Stimulated activated naive CD4-positive, alpha-beta T cell (primary cell): ENCODE data around the gene MTURN.

Experiments
- DNase-seq, 6 experiments: peaks; one replicate each; lab custom pipeline; 2025; lab: John Stamatoyannopoulos, UW

MTURN gene

DNA sequence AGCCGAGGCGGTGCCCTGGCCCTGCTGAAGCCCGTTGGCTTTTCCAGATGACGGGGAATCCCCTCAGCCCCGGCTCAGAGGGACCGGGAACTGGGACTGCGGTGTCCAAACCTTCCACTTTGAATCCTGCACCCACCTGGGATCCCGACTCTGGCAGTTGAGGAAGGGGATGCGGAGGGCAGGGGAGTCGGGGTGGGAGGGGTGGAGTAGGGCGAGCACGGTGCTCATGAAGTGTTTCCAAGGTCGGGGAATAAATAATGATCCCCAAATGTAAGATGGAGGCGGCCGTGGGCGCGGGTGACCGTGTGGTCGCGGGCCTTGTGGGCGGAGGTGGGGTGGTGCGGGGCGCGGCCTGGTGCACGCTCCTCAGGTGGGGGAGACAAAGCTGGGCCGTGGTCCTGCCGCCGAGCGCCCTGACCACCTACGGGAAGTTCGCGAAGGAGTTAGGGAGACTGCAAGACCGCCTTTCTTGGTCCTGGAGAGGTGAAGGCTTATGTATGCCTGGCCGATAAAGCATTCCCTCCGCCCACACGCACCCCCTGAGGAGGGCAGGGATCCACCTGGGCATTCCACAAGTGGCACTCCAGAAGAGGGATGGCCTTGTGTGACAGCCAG is 1.4 kb downstream of the MTURN start:
- no peak for DNase-seq

DNA sequence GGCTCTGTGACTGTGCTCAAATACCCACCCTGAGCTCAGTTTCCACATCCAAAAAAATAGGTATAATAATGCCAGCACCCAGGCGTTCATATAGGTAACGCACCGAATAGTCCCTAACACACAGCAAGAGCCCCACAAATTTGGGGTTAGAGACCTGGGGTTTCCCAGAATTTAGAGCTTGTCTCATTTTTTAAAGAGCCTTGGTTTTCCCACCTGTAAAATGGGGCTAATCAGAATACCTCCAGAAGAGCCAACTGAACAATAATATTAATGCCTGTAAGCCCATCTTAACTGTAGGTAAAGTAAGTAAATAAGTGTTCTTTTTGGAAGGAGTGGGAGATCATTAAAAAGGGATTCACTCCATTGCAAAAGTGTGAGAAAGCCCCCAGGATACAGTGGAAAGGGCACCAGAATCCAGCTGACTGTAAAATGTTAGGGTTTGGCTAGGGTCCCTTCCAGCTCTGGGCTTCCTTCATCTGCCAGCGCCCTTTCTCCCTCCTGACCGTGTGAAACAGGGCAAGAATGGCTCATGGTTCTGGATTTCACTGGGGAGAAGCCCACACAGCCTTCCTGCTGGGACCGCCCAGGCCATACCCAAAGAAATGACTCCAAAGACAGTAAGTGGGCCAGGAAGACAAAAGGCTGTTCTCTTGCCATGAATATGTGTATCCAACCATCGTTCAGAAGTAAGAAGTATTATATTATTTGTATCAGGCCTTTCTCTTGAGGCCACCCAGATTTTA is 2.1 kb downstream of the MTURN start:
- no peak for DNase-seq

DNA sequence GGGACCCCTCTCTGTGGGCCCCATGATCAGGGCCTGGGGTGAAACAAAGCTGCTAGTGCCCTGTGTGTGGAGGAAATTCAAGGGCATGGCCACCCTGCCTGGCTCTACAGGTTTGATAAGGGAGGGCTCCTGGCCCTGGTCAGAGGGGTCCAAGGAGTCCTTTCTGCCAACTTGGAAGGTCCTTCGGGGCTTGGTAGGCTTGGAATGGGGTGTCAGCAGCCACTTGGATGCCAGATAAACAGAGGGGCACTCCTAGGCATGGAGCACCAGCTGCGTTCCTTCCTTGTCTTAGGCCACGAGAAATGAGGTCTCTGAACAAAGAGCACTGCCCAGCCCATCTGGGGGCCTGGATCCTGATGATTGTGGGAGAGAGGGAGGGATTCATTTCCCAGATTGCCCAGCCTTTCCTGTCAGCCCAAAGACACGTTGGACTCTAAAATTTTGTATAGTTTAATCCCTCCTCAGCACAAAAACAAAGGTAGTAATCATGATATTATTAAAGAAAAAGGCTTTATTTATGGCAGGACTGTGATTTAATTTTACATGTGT is 5.1 kb downstream of the MTURN start:
- no peak for DNase-seq

DNA sequence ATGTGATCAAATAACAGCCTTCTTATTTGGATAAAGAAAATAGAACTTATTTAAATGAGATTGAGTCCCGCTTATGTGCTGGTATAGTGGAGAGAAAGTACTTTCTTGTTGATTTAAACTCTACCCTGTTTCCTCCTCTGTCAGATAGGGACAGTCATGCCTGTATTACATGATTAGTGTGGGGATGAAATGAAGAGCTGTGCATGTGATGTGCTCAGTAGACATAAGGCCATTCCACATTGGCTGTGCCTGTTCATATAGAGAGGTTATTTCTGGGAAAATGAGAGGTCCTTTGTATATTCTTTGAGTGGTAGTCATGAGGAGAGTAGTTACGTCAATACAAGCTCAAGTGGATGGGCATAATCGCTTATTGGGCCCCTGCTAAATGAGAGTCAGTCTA is 5.7 kb downstream of the MTURN start:
- no peak for DNase-seq

DNA sequence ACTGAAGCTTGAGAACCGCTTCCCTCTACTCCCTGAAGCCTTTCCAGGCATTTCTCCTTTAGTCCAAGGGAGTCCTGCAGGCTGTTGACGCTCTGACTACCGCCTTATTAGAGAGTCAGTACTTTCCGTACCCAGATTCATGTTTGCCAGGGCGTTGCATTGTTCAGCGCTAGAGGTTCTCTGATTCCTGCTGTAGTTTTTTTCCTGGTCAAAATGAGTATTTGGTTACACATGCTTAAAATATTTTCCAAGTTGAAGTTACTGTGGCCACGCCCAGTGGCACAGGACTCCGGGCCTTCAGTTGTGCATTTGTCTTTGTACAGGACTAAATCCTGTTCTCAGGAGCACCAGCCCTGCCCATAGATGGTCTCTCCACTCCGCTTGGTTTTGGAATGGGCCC is 7.9 kb downstream of the MTURN start:
- DNase-seq = no peak

DNA sequence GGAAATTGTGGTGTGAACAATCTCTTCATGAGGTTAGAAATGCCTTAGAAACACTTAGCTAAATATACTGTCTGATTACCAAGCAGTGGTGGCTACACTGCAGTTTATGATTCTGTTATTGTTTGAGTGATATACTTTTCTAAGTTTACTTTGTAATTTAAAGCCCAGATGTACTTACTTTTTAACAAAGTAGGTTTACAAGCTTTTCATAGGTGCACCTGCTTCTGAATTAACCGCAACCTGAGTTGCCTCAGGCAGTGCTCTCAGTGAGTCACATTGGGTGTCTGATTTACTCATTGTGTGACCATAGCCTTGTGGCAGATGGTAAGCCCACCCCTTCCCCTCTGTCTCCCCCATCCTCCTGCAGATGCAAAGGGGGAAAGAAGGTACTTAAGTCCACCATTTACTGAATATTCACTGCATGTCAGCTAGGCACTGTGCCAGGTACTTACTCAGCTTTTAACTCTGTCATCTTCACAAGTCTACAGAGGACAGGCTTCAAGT is 9.0 kb downstream of the MTURN start:
- DNase-seq = no peak

DNA sequence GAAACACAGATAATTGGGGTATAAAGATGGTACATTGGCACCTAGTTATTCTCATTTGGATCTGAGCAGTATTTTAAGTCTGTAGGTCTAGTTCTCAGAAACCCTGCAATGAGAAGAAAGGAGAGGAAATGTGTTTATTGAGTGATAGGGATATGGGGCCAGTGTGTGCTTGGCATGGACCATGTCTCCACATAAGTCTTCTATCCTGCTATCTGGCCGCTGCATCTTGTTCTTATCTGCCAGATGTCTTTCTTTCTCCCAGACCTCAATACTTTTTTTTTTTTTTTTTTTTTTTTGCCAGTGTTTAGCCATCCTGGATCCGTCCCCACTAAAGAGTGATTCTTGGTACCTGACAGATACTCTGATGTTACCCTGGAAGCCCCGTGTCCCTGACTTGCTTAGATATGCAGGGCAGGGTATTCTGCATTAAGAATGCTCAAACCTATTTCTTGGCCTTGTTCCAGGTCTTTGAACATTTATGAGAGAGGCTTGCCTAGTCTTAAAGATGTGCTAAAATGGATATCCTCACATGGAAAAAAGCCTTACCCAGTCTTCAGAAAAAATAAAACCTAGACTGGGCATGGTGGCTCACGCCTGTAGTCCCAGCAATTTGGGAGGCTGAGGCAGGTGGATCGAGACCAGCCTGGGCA is 10.0 kb downstream of the MTURN start:
- DNase-seq = no peak

DNA sequence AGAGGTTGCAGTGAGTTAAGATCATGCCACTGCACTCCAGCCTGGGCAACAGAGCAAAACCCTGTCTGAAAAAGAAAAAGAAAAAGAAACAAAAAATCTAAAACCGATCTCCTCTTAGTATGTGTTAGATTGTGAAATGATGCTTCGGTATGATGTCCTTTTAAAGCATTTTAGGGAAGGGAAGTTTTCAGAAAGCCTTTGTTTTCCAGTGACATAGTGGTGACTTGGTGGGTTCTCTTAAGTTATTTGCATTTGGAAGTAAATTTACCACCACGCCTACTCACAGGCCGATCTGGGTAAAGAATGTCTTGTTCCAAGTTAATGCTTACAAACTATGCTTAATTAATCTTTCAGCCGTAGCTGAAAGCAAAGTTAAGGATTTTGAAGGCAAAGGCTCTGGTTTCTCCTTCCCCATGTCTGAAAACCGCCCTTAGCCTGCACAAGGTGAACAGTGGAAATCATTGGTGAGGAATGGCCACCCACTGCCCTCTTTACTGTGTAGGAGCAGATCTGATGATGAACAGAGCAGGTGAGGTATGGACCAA is 10.7 kb downstream of the MTURN start:
- DNase-seq = no peak

DNA sequence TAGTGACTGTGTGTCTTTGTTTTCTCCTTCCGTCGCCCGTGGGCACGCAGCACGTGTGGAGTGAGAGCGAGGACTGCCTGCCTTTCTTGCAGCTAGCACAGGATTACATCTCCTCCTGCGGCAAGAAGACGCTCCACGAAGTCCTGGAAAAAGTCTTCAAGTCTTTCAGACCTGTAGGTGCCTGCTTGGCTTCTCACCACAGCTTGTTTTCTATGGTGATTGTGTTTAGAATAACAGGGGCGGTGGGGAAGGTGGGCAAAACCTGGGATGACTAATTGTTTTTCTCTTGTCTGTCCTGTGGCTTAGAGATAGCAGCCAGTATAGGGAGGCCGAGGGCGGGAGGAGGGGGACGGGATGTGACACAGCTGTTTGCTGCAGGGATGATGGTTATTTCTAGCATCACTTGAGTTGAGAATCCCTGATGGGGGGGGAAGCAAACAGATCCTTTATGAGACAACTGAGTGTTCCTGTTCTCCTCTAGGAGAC is 11.4 kb downstream of the MTURN start:
- no peak for DNase-seq

DNA sequence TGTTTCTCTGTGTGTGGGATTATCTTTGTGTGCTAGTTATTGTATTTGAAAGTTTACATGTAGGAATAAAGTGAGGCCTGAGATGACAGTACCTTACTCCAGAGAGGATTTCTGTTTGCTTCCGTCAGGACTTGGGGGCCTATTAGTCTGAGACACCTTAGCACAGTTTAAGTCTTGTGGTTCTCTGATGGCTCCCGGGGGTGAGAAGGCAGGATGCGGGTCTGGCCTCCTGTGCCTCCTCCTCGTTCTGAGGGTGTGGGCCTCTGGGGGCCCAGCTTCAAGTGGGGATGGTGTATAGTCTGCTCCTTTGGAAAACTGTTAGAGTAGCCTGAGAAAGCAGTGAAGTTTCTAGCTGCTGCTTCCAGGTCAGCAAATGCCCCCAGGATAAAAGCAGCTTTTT is 12.4 kb downstream of the MTURN start:
- DNase-seq = no peak

DNA sequence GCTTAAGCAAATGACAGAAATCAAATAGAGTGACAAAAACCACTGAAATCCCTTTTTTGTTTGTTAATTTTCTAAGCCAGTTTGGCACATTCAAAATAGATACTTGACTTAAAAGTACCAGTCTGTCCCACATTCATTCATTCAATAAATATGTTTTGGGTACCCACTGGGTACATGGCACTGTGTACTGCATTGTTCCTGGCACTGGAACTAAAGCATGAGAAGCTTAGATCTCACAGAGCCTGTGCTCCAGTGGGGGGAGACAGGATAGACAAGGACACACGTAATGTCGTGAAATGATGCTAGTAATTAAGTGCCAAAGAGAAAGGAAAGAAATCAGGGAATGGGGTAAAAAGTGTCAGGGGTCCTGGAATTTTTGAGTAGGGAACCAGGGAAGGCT is 13.0 kb downstream of the MTURN start:
- no peak for DNase-seq

DNA sequence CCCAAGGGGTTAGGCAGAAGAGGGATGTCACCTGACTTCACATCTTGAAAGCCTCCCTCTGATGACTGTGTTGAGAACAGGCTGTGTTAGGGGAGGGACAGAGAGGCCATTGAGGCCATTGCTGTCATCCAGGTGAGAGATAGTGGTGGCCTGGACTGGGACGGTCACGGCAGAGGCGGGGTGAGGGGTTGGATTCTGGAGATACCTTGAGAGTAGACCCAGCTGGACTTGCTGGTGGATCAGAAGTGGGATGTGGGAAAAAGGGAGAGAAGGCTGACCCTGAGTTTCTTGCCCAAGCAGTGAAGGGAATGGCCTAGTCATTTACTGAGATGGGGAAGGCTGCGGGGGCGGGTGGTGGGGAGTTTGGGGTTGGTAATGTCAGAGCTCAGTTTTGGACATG is 13.6 kb downstream of the MTURN start:
- DNase-seq = no peak

DNA sequence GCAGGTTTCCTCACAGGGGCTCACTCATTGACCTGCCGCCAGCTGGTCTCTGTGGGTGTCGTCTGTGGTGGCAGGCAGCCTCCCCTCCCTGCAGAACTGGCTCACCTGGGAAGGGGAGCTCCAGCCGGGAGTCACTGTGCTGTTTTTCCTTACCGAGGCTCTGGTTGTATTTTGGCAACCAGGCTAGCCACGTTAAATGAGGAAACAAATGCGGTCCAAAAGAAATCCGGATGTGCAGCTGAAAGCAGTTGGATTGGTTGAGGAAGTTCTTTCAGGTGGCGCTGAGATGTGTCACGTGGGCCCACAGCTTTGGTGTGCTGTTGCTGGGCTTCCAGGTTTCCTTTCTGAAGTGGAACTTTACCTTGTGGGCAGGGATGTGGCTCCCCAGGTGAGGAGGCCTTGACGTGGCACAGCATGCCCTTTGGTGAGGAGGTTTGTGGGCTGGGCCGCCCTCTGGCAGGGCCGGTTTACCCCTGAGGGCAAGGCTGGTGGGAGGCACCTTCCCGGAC is 14.2 kb downstream of the MTURN start:
- peak; percentile 24 to 72 (median 53) for DNase-seq

DNA sequence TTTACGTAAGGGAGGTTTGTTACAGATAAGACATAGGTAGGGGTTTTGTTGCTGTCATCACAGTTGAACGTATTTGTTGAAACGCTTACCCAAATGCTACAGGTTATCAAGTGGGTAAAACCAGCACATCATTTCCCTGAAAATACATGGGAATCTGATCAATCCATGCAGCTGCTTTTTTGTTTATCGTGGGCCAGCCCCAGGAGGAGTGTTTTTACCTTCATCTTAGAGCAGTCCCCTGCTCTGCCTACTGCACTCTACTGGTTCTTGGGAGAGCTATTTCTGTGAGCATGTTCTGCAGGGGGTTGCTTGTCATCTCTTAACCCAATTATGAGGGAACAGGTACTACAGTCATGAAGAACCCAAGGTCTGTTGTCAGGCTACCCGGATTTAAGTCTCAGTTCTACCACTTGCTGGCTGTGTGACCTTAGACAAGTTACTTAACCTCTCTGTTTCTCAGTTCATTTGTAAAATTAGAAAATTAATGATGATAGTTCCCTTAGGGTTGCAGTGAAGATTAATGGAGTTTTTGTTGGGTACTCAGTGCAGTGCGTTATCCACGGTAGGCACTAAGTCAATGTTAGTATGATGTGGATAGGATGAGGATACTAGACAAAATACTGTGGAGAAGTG is 15.0 kb downstream of the MTURN start:
- no peak for DNase-seq

DNA sequence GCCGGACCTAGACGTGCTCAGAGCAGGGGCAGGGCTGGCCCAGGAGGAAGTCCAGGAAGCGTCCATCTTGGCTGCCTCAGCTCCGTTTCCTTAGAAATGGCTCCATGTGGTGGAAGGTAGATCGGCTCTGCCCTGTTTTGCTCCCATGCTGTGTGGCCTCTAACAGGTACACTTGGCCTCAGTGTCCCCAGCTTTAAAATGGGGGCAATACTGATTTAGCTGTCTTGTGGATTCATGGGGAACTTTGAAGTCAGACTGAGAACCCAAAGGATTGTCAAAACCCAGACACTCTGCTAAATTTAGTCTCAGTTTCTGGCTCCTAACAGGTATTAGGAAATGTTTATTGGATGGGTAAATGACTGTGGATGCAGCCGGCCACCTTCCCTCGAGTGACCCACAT is 15.9 kb downstream of the MTURN start:
- no peak for DNase-seq

DNA sequence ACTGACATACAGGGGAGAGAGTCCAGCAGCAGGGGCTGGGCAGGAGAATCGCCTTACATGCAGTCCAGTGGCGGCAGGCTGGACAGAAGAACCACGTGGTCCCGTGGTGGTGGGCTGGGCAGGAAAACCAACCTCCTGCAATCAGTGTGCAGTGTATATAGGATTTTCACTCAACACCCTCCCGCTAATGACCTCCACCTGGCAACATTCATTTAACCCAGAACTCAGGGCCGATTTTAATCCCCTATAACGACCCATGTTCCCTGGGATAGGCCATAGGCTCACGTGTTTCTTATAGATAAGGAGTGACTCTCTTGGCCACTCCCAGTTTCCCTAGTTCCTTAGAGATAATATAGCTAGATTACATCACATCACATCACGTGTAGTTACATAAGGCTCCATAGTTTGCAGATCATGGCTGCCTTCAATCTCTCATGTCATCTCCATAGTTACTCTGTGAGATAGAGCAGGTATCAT is 19.4 kb downstream of the MTURN start:
- no peak for DNase-seq

DNA sequence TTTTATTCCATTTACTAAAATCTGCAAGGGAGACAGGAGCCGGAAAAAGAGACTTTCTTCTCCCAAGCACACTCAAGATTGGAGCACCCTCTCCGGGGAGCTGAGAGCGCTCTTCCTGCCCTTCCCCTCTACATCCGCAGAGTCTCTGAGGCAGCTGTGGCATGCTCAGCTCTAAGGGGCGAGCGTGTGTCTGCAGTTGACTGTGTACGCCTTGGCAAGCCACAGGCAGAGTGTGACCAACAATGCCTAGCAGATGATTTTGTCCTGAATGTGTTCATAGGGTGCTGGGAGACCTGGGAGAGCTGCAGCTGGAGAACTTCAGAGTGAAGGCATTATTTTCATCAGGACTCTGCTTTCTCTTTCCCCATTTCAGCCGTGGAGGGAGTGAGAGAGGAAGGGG is 20.7 kb downstream of the MTURN start:
- no peak for DNase-seq

DNA sequence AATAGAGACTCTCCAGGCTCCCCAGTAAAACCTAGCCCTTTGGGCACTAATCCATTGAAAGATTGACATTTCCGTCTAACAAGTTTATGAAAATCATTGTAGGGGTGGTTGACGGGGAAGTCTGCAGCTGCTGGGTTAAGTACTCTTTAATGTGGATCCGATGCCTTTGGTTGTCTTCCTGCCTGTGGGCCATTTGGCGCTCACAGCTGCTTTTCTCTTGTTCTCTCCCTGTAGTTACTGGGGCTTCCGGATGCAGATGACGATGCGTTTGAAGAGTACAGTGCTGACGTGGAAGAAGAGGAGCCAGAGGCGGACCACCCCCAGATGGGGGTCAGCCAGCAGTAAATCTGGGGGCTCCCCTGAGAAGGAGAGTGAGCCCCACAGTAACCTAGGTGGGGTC is 22.4 kb downstream of the MTURN start:
- peak in 4 of 6 experiments; percentile 25 to 67 (median 64) for DNase-seq

DNA sequence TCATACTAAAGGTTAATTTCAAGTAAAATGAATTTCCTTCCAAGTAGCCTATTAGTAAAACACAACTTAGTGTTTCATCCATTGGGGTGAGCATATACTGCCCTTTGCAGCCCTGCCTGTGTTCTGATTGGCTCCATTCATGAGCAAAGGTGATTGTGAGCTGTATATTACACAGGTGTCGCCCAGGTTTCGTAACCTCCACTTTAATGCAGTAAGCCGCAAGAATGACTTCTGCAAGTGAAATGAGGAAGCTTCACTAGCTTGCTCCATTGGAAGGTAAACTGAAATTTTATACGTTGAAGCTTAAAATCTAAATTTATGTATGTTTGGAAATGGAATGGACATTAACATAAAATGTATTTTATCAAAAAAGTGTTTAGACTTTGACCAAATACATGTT is 24.4 kb downstream of the MTURN start:
- no peak for DNase-seq

DNA sequence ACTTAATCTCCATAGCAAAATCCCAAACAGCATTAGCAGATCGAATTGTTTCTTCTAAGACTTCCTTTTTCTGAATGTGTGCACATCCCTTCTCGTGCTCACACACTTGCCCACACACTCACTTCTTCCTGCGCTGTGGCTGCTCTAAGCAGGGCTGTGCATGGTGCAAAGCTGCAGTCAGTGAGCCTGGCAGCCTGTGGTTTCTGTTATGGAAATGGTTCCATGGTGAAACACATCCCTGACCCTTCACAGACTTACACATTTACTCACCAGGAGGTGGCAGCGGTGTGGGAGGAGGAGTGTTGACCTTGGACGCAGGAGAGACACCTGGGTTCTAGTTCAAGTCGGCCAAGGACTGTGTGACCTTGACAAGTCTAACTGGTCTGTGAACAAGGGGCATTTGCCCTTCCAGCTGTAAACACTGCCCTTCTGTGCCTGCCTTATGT is 24.9 kb downstream of the MTURN start:
- DNase-seq = no peak

DNA sequence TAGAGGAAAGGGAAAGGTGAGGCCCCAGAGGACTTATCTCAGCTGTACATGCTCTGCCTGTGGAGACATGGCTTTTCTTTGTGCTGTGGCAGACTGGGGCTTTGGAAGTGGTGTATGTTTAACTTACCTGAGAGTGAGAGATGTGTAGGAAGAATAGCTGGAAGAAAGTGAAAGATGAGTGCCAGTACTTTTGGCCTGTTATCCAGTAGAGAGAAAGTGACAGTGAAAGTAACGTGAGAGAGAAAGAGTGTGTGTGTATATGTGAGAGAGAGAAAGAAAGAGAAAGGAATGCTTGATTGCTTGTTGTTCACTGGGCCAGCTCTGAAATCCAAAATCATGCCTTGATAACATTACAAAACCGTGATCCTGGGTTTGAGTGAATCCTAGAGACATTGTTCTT is 25.5 kb downstream of the MTURN start:
- no peak for DNase-seq

DNA sequence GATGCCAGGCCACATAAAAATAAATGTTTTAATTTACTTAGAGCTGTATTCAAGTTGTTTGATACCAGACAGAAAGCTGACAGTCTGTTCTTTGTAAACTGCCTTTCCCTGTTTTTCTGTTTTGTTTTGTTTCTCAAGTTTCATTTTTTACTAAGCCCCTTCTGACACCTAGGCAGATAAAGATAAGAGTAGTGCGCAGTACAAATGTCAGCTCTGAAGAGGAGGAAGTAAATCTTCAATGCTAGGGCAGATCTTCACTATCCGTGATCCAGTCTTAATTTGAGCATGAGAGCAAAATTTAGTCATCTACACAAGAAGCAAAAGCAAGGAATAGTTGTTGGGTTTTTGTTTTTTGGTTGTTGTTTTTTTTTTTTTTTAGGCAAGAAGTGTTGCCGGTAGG is 27.3 kb downstream of the MTURN start:
- peak in 1 of 6 experiments; percentile 12 for DNase-seq
